Neuronal stem cell (in vitro differentiated cells): Measurements from ENCODE around the gene YY1.

Experiments
- DNase-seq: peaks from one replicate; pipeline ENCODE4 v3.0.0-alpha.2; 2013; ENCODE audit warnings: low spot score
- H2AFZ ChIP-seq: one replicate; pipeline ENCODE4 v1.6.1; 2013; ENCODE audit warnings: mild to moderate bottlenecking, low read length, inconsistent platforms
- H2AK5ac ChIP-seq: 2 replicates; pipeline ENCODE4 v1.6.1; 2013; ENCODE audit warnings: low read depth, mild to moderate bottlenecking, inconsistent platforms, low read length, moderate library complexity, mixed read lengths
- H2BK120ac ChIP-seq: 2 replicates; pipeline ENCODE4 v1.6.1; 2013; ENCODE audit warnings: low read depth, mild to moderate bottlenecking, inconsistent platforms, low read length, moderate library complexity, mixed read lengths
- H2BK12ac ChIP-seq: one replicate; pipeline ENCODE4 v1.6.1; 2013; ENCODE audit warnings: low read length, inconsistent platforms
- H2BK15ac ChIP-seq: 2 replicates; pipeline ENCODE4 v1.6.1; 2013; ENCODE audit warnings: mild to moderate bottlenecking, low read length, inconsistent platforms, mixed read lengths
- H2BK5ac ChIP-seq: one replicate; pipeline ENCODE4 v1.6.1; 2013; ENCODE audit warnings: inconsistent platforms, mild to moderate bottlenecking, low read length, moderate library complexity
- H3K14ac ChIP-seq: one replicate; pipeline ENCODE4 v1.6.1; 2013; ENCODE audit warnings: low read length, inconsistent platforms
- H3K18ac ChIP-seq: 2 replicates; pipeline ENCODE4 v1.6.1; 2013; ENCODE audit warnings: low read length, inconsistent platforms
- H3K23ac ChIP-seq: 2 replicates; pipeline ENCODE4 v1.6.1; 2013; ENCODE audit warnings: low read depth, mild to moderate bottlenecking, mixed read lengths, low read length, inconsistent platforms; ENCODE audit not compliant: poor library complexity
- H3K27ac ChIP-seq: replicated peaks from 3 replicates; pipeline ENCODE4 v1.5.1; 2013; ENCODE audit warnings: low read length, inconsistent platforms
- H3K27me3 ChIP-seq, 3 experiments: 2 replicates each; pipeline ENCODE4 v1.6.1; 2013; ENCODE audit warnings: low read length in 3 of 3, mild to moderate bottlenecking in 2 of 3, inconsistent platforms in 1 of 3, low read depth in 1 of 3, mixed read lengths in 1 of 3, moderate library complexity in 1 of 3; ENCODE audit not compliant: control insufficient read depth in 3 of 3, insufficient read depth in 3 of 3
- H3K36me3 ChIP-seq, 2 donors: replicated peaks in 1 of 2; 2 replicates each; pipeline ENCODE4 v1.6.1; 2013; ENCODE audit warnings: low read length in 2 of 2; ENCODE audit not compliant: control insufficient read depth in 2 of 2, insufficient read depth in 2 of 2
- H3K4ac ChIP-seq: 2 replicates; pipeline ENCODE4 v1.6.1; 2013; ENCODE audit warnings: inconsistent platforms, mild to moderate bottlenecking, low read length, moderate library complexity
- H3K4me1 ChIP-seq, 2 donors: 1 replicate in 1 of 2; 2 replicates in 1 of 2; pipeline ENCODE4 v1.6.1; 2013; ENCODE audit warnings: low read length in 2 of 2, low read depth in 1 of 2; ENCODE audit not compliant: control insufficient read depth in 2 of 2, insufficient read depth in 1 of 2
- H3K4me2 ChIP-seq: one replicate; pipeline ENCODE4 v1.6.1; 2013; ENCODE audit warnings: mild to moderate bottlenecking, low read length, inconsistent platforms; ENCODE audit not compliant: insufficient read depth, poor library complexity, severe bottlenecking
- H3K4me3 ChIP-seq, 2 donors: 2 replicates each; pipeline ENCODE4 v1.5.1; 2013; ENCODE audit warnings: low read length in 2 of 2, mild to moderate bottlenecking in 2 of 2, inconsistent platforms in 1 of 2, moderate library complexity in 1 of 2
- H3K79me1 ChIP-seq: one replicate; pipeline ENCODE4 v1.6.1; 2013; ENCODE audit warnings: low read depth, mild to moderate bottlenecking, inconsistent platforms, low read length, moderate library complexity
- H3K9ac ChIP-seq: one replicate; pipeline ENCODE4 v1.6.1; 2013; ENCODE audit warnings: mild to moderate bottlenecking, low read depth, low read length, inconsistent platforms; ENCODE audit not compliant: poor library complexity
- H3K9me3 ChIP-seq, 2 donors: replicated peaks in 1 of 2; 2 replicates each; pipeline versions ENCODE3 to v1.6.1; 2013; ENCODE audit warnings: low read length in 2 of 2, mild to moderate bottlenecking in 2 of 2, inconsistent platforms in 1 of 2, low read depth in 1 of 2, mixed read lengths in 1 of 2, moderate library complexity in 1 of 2; ENCODE audit not compliant: control insufficient read depth in 2 of 2, insufficient read depth in 1 of 2
- H4K8ac ChIP-seq: one replicate; pipeline ENCODE4 v1.6.1; 2013; ENCODE audit warnings: low read depth, mild to moderate bottlenecking, inconsistent platforms, low read length, moderate library complexity
- H4K91ac ChIP-seq: one replicate; pipeline ENCODE4 v1.6.1; 2013; ENCODE audit warnings: low read length, low read depth, mild to moderate bottlenecking, inconsistent platforms; ENCODE audit not compliant: poor library complexity
- WGBS, 2 donors: extraction: QIAGEN DNeasy Blood & Tissue Kit; methylation state at CpG; one replicate each; pipeline ENCODE4 v1.1.7; 2013; ENCODE audit warnings: missing lambda C conversion rate in 2 of 2, mixed read lengths in 1 of 2; ENCODE audit not compliant: insufficient read length in 2 of 2, insufficient replicate concordance in 1 of 2; ENCODE audit errors: extremely low coverage in 2 of 2; 5-methylcytosine and 5-hydroxymethylcytosine counted together

YY1 gene

GRCh38 chr14:100246809-100247428 lies 8.0 kb downstream of the YY1 start:
- Histone ChIP-seq H3K18ac (no peak overlapping the region), H3K4me1 (peaks cover 4 to 8% of the 10 kb centered on the region in 2 donors), H3K9me3 (no peaks in the 10 kb centered on the region), H4K91ac (no peak overlapping the region), H2BK12ac (no peak overlapping the region), H3K4me2 (no peak overlapping the region), H3K4me3 (no peak overlapping the region), H3K79me1 (peaks cover 7% of the 10 kb centered on the region), H3K4ac (no peak overlapping the region), H4K8ac (no peak overlapping the region), H3K36me3 (peaks cover 0 to 48% of the 10 kb centered on the region in 2 donors), H3K14ac (no peak overlapping the region), H3K9ac (no peak overlapping the region), H2AK5ac (no peak overlapping the region), H2AFZ (no peak overlapping the region), H3K27ac (no peak overlapping the region), H2BK120ac (no peak overlapping the region), H3K27me3 (no peaks in the 10 kb centered on the region), H2BK5ac (no peak overlapping the region), H2BK15ac (no peak overlapping the region), H3K23ac (no peak overlapping the region)
- no CpG with 5 or more reads among the region's 3 CpGs for WGBS, 2 donors
- DNase-seq: peak; percentile 43

DNA sequence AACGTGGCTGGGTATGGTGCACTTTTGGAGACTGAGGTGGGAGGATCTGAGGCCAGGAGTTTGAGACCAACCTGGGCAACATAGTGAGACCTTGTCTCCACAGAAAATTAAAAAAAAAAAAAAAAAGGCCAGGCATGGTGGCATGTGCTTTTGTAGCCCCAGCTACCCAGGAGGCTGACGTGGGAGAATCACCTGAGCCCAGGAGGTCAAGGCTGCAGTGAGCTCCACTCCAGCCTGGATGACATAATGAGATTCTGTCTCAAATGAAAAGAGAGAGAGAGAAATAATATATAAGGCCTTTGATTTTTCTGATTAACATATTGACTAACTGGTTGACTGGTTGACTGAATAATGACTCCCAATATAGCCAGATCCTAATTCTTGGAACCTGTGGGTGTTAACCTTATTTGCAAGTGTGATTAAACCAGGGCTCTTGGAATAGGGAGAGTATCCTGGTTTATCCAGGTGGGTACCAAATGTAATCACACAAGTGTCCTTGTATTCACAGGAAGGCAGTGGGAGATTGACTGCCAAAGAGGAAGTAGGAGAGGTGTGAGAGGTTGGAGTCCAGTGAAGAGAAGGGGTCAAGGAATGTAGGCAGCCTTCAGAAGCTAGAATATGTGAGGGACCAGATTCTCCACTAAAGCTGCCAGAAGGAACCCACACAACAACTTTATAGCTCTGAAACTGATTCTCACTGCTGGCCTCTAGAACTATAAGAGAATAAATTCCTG lies 12.0 kb downstream of the YY1 start:
- H2BK15ac ChIP-seq: no peak overlapping the region
- no peak overlapping the region for H2BK12ac ChIP-seq
- peaks cover 5% of the 10 kb centered on the region for H3K79me1 ChIP-seq
- peaks cover 4 to 8% of the 10 kb centered on the region in 2 donors for H3K4me1 ChIP-seq
- H4K8ac ChIP-seq: no peak overlapping the region
- no peak overlapping the region for H3K23ac ChIP-seq
- no peak overlapping the region for H3K14ac ChIP-seq
- no peak overlapping the region for H3K18ac ChIP-seq
- H3K27ac ChIP-seq: no peak overlapping the region
- no peak overlapping the region for H3K4ac ChIP-seq
- H3K9me3 ChIP-seq: no peaks in the 10 kb centered on the region
- WGBS, 2 donors: no CpG with 5 or more reads among the region's 2 CpGs
- H2AFZ ChIP-seq: no peak overlapping the region
- H3K4me2 ChIP-seq: no peak overlapping the region
- no peak overlapping the region for H2AK5ac ChIP-seq
- no peak for DNase-seq
- H3K36me3 ChIP-seq: peaks cover 0 to 34% of the 10 kb centered on the region in 2 donors
- no peak overlapping the region for H3K9ac ChIP-seq
- H2BK120ac ChIP-seq: no peak overlapping the region
- no peak overlapping the region for H3K4me3 ChIP-seq
- H3K27me3 ChIP-seq: no peaks in the 10 kb centered on the region
- no peak overlapping the region for H2BK5ac ChIP-seq
- H4K91ac ChIP-seq: no peak overlapping the region

DNA sequence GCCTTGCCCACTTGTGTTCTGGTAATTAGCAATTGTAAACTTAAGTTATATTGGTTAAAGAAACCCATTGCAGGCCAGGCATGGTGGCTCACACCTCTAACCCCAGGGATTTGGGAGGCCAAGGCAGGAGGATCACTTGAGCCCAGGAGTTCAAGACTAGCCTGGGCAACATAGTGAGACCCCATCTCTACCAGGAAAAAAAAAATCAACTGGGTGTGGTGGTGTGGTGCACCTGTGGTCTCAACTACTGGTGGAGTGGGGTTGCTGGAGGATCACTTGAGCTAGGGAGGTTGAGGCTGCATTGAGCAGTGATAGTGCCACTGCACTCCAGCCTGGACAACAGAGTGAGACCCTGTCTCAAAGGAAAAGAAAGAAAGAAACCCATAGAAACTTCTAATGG lies 13.7 kb downstream of the YY1 start:
- peaks cover 0 to 1% of the 10 kb centered on the region in 2 donors for H3K4me1 ChIP-seq
- no peak overlapping the region for H2AFZ ChIP-seq
- no peak overlapping the region for H2BK12ac ChIP-seq
- no peaks in the 10 kb centered on the region for H3K79me1 ChIP-seq
- no peak overlapping the region for H3K23ac ChIP-seq
- peaks cover 0 to 43% of the 10 kb centered on the region in 2 donors for H3K36me3 ChIP-seq
- no peak for DNase-seq
- H3K27me3 ChIP-seq: no peaks in the 10 kb centered on the region
- H2BK15ac ChIP-seq: no peak overlapping the region
- H4K8ac ChIP-seq: no peak overlapping the region
- H3K9ac ChIP-seq: no peak overlapping the region
- H3K18ac ChIP-seq: no peak overlapping the region
- no peak overlapping the region for H4K91ac ChIP-seq
- H2BK120ac ChIP-seq: no peak overlapping the region
- no peak overlapping the region for H2BK5ac ChIP-seq
- H3K14ac ChIP-seq: no peak overlapping the region
- H3K9me3 ChIP-seq: no peaks in the 10 kb centered on the region
- no peak overlapping the region for H3K4me3 ChIP-seq
- no peak overlapping the region for H3K4ac ChIP-seq
- no peak overlapping the region for H2AK5ac ChIP-seq
- H3K4me2 ChIP-seq: no peak overlapping the region
- H3K27ac ChIP-seq: no peak overlapping the region

- no peak overlapping the region for H3K18ac ChIP-seq
- H3K9ac ChIP-seq: no peak overlapping the region
- H3K23ac ChIP-seq: no peak overlapping the region
- H2AK5ac ChIP-seq: no peak overlapping the region
- no peak for DNase-seq
- H2BK12ac ChIP-seq: no peak overlapping the region
- H4K91ac ChIP-seq: no peak overlapping the region
- H3K36me3 ChIP-seq: peaks cover 0 to 24% of the 10 kb centered on the region in 2 donors
- no peaks in the 10 kb centered on the region for H3K9me3 ChIP-seq
- H3K14ac ChIP-seq: no peak overlapping the region
- H2BK15ac ChIP-seq: no peak overlapping the region
- H3K79me1 ChIP-seq: peaks cover 2% of the 10 kb centered on the region
- H3K4ac ChIP-seq: no peak overlapping the region
- H3K4me2 ChIP-seq: no peak overlapping the region
- no peak overlapping the region for H2BK5ac ChIP-seq
- H3K4me3 ChIP-seq: no peak overlapping the region
- H2BK120ac ChIP-seq: no peak overlapping the region
- 100% methylated on average over 1 of the region's 3 CpGs for WGBS, 2 donors
- H2AFZ ChIP-seq: no peak overlapping the region
- no peak overlapping the region for H4K8ac ChIP-seq
- no peak overlapping the region for H3K27ac ChIP-seq
- no peaks in the 10 kb centered on the region for H3K4me1 ChIP-seq
- H3K27me3 ChIP-seq: no peaks in the 10 kb centered on the region
Observed at GRCh38 chr14:100256339-100256895, 17.5 kb downstream of the YY1 start.
